Gastroesophageal sphincter (tissue), 3 donors: ENCODE measurements around the gene DNAAF1.

Source experiments
- EP300 ChIP-seq: sonication (generic); formaldehyde crosslinking; IDR thresholded peaks from one replicate; pipeline ENCODE4 v1.6.1; 2017; ENCODE audit warnings: antibody characterized with exemption, mild to moderate bottlenecking
- POLR2A ChIP-seq, 2 donors: fragments of 450-650 bp; IDR thresholded peaks; one replicate each; pipeline ENCODE4 v1.6.1; 2017; ENCODE audit warnings: antibody characterized with exemption in 2 of 2, mild to moderate bottlenecking in 2 of 2, moderate library complexity in 1 of 2
- POLR2AphosphoS5 ChIP-seq: sonication (generic); formaldehyde crosslinking; IDR thresholded peaks from one replicate; pipeline ENCODE4 v1.6.1; 2017; ENCODE audit warnings: antibody characterized with exemption
- TF ChIP-seq, protein P1 (sequence below), 4 experiments: fragments of 200-600 bp in 2 of 4; fragments of 450-650 bp in 2 of 4; sonication (generic) in 1 of 4; IDR thresholded peaks; one replicate each; pipeline ENCODE4 v1.5.1; 2017 to 2019; ENCODE audit warnings: antibody characterized with exemption in 4 of 4, mild to moderate bottlenecking in 2 of 4, moderate library complexity in 2 of 4

GRCh38 chr16:84166796-84167695 is 21.9 kb downstream of the DNAAF1 start:
- TF ChIP-seq, protein P1, sequence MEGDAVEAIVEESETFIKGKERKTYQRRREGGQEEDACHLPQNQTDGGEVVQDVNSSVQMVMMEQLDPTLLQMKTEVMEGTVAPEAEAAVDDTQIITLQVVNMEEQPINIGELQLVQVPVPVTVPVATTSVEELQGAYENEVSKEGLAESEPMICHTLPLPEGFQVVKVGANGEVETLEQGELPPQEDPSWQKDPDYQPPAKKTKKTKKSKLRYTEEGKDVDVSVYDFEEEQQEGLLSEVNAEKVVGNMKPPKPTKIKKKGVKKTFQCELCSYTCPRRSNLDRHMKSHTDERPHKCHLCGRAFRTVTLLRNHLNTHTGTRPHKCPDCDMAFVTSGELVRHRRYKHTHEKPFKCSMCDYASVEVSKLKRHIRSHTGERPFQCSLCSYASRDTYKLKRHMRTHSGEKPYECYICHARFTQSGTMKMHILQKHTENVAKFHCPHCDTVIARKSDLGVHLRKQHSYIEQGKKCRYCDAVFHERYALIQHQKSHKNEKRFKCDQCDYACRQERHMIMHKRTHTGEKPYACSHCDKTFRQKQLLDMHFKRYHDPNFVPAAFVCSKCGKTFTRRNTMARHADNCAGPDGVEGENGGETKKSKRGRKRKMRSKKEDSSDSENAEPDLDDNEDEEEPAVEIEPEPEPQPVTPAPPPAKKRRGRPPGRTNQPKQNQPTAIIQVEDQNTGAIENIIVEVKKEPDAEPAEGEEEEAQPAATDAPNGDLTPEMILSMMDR (IDR thresholded peaks at IDR 0.05) = no peak
- TF ChIP-seq POLR2A (IDR thresholded peaks at IDR 0.05) (no peak), EP300 (no peak), POLR2AphosphoS5 (no peak)
